Cardiac fibroblast (primary cell): ENCODE measurements around the gene FOXJ1.

ENCODE experiments used
- DNase-seq, 2 donors: peaks; one replicate each; pipeline versions ENCODE4 v3.0.0 to v3.0.0-alpha.2; 2010; ENCODE audit warnings: low read depth in 2 of 2
- H3K4me3 ChIP-seq, 2 donors: replicated peaks in 1 of 2; 1 replicate in 1 of 2; 2 replicates in 1 of 2; pipeline ENCODE4 v1.5.1; 2011; ENCODE audit warnings: low read depth in 2 of 2, low read length in 2 of 2, mild to moderate bottlenecking in 2 of 2, moderate library complexity in 1 of 2
- CTCF ChIP-seq: IDR thresholded peaks from one replicate; pipeline ENCODE4 v1.5.1; 2011; ENCODE audit warnings: low read depth, mild to moderate bottlenecking, low read length, inconsistent platforms

The FOXJ1 gene

GRCh38 chr17:76160896-76161528, 20.0 kb upstream of the FOXJ1 start:
- TF ChIP-seq CTCF: no peak
- H3K4me3 ChIP-seq: no peak overlapping the region
- DNase-seq: no peak

- DNase-seq: no peak
- no peak for TF ChIP-seq CTCF
- H3K4me3 ChIP-seq: no peak overlapping the region
Observed at GRCh38 chr17:76159157-76159556, 18.1 kb upstream of the FOXJ1 start.

- H3K4me3 ChIP-seq: no peak overlapping the region
- no peak for DNase-seq
- no peak for TF ChIP-seq CTCF
Observed at GRCh38 chr17:76157759-76158158, 16.7 kb upstream of the FOXJ1 start.

GRCh38 chr17:76156662-76156991, 15.6 kb upstream of the FOXJ1 start:
- no peak for TF ChIP-seq CTCF
- DNase-seq: no peak
- H3K4me3 ChIP-seq: no peak overlapping the region

GRCh38 chr17:76155988-76156661, 15.1 kb upstream of the FOXJ1 start:
- TF ChIP-seq CTCF: no peak
- H3K4me3 ChIP-seq: no peak overlapping the region
- DNase-seq: no peak

- no peak overlapping the region for H3K4me3 ChIP-seq
- DNase-seq: no peak
- TF ChIP-seq CTCF: no peak
Observed at GRCh38 chr17:76154936-76155845, 14.1 kb upstream of the FOXJ1 start.
